H9 (cell line): ENCODE data around the gene USP5. TPM values are rescaled to one million over a fixed set of nuclear protein-coding genes. Genes with fewer than 3 reads are reported as not detected.

ENCODE experiments used
- DNase-seq: peaks from one replicate; pipeline ENCODE4 v3.0.0-alpha.2; 2017
- H2AFZ ChIP-seq: one replicate; pipeline ENCODE4 v1.6.1; 2013; ENCODE audit warnings: mild to moderate bottlenecking, low read length, control low read depth, moderate library complexity
- H2AK5ac ChIP-seq: 2 replicates; pipeline ENCODE4 v1.6.1; 2013; ENCODE audit warnings: low read length, control low read depth, mixed read lengths; ENCODE audit not compliant: insufficient read length
- H2BK120ac ChIP-seq: one replicate; pipeline ENCODE4 v1.6.1; 2013; ENCODE audit warnings: low read depth, mild to moderate bottlenecking, low read length, control low read depth, inconsistent platforms; ENCODE audit not compliant: poor library complexity, severe bottlenecking
- H2BK12ac ChIP-seq: 2 replicates; pipeline ENCODE4 v1.6.1; 2013; ENCODE audit warnings: low read length, control low read depth, mixed read lengths, low read depth; ENCODE audit not compliant: insufficient read length
- H2BK15ac ChIP-seq: 2 replicates; pipeline ENCODE4 v1.6.1; 2013; ENCODE audit warnings: low read depth, low read length, control low read depth
- H2BK20ac ChIP-seq: one replicate; pipeline ENCODE4 v1.6.1; 2013; ENCODE audit warnings: low read depth, mild to moderate bottlenecking, low read length, control low read depth, inconsistent platforms; ENCODE audit not compliant: poor library complexity, severe bottlenecking
- H2BK5ac ChIP-seq: 2 replicates; pipeline ENCODE4 v1.6.1; 2013; ENCODE audit warnings: low read length, control low read depth, mixed read lengths; ENCODE audit not compliant: insufficient read length
- H3K14ac ChIP-seq: 2 replicates; pipeline ENCODE4 v1.6.1; 2013; ENCODE audit warnings: low read length, control low read depth; ENCODE audit not compliant: insufficient read depth
- H3K18ac ChIP-seq: 2 replicates; pipeline ENCODE4 v1.6.1; 2013; ENCODE audit warnings: low read depth, mild to moderate bottlenecking, mixed read lengths, low read length, control low read depth; ENCODE audit not compliant: insufficient read length
- H3K23ac ChIP-seq: 2 replicates; pipeline ENCODE4 v1.6.1; 2013; ENCODE audit warnings: low read length, control low read depth, mixed read lengths, low read depth; ENCODE audit not compliant: insufficient read length
- H3K23me2 ChIP-seq: 2 replicates; pipeline ENCODE4 v1.6.1; 2013; ENCODE audit warnings: low read depth, mild to moderate bottlenecking, mixed read lengths, low read length, control low read depth; ENCODE audit not compliant: insufficient read length, poor library complexity, severe bottlenecking
- H3K27ac ChIP-seq: 2 replicates; pipeline ENCODE4 v1.5.1; 2013; ENCODE audit warnings: low read length, control low read depth, mixed read lengths, low read depth; ENCODE audit not compliant: insufficient read length
- H3K27me3 ChIP-seq: 2 replicates; pipeline ENCODE4 v1.6.1; 2013; ENCODE audit warnings: low read length, control low read depth, inconsistent platforms; ENCODE audit not compliant: insufficient read depth
- H3K4ac ChIP-seq: 2 replicates; pipeline ENCODE4 v1.6.1; 2013; ENCODE audit warnings: low read depth, mild to moderate bottlenecking, control low read depth, inconsistent platforms, low read length, moderate library complexity
- H3K4me1 ChIP-seq: 2 replicates; pipeline ENCODE4 v1.6.1; 2013; ENCODE audit warnings: low read length, control low read depth, inconsistent platforms; ENCODE audit not compliant: insufficient read depth
- H3K4me2 ChIP-seq: 2 replicates; pipeline ENCODE4 v1.6.1; 2013; ENCODE audit warnings: low read length, control low read depth, mixed read lengths; ENCODE audit not compliant: insufficient read length, insufficient read depth
- H3K56ac ChIP-seq: 2 replicates; pipeline ENCODE4 v1.6.1; 2013; ENCODE audit warnings: low read depth, mild to moderate bottlenecking, mixed read lengths, low read length, control low read depth; ENCODE audit not compliant: insufficient read length
- H3K79me1 ChIP-seq: 2 replicates; pipeline ENCODE4 v1.6.1; 2013; ENCODE audit warnings: low read depth, mild to moderate bottlenecking, moderate library complexity, low read length, control low read depth, inconsistent platforms; ENCODE audit not compliant: insufficient read depth, poor library complexity, severe bottlenecking
- H3K79me2 ChIP-seq: 2 replicates; pipeline ENCODE4 v1.6.1; 2013; ENCODE audit warnings: low read length, control low read depth, inconsistent platforms; ENCODE audit not compliant: insufficient read depth
- H3K9ac ChIP-seq: 2 replicates; pipeline ENCODE4 v1.6.1; 2013; ENCODE audit warnings: low read length, control low read depth, mixed read lengths; ENCODE audit not compliant: insufficient read length; ENCODE audit errors: extremely low read depth
- H3K9me3 ChIP-seq: one replicate; pipeline ENCODE4 v1.6.1; 2013; ENCODE audit warnings: low read depth, low read length, inconsistent platforms; ENCODE audit not compliant: control insufficient read depth
- H3T11ph ChIP-seq: one replicate; pipeline ENCODE4 v1.6.1; 2013; ENCODE audit warnings: mild to moderate bottlenecking, low read length, control low read depth, inconsistent platforms
- H4K20me1 ChIP-seq: one replicate; pipeline ENCODE4 v1.6.1; 2013; ENCODE audit not compliant: control insufficient read depth, insufficient read length, insufficient read depth
- H4K5ac ChIP-seq: 2 replicates; pipeline ENCODE4 v1.6.1; 2013; ENCODE audit warnings: low read depth, mild to moderate bottlenecking, mixed read lengths, low read length, control low read depth; ENCODE audit not compliant: insufficient read length
- H4K8ac ChIP-seq: replicated peaks from 2 replicates; pipeline ENCODE4 v1.6.1; 2013; ENCODE audit warnings: low read length, control low read depth, mixed read lengths, low read depth; ENCODE audit not compliant: insufficient read length
- H4K91ac ChIP-seq: 2 replicates; pipeline ENCODE4 v1.6.1; 2013; ENCODE audit warnings: low read depth, mild to moderate bottlenecking, moderate library complexity, mixed read lengths, low read length, control low read depth; ENCODE audit not compliant: insufficient read length
- H3K27ac Mint-ChIP-seq, 3 experiments: 2 replicates in 2 of 3; 3 replicates in 1 of 3; pipeline ENCODE4 v1.8.0; 2020 to 2021; ENCODE audit warnings: mixed read lengths in 3 of 3, mild to moderate bottlenecking in 1 of 3, moderate library complexity in 1 of 3
- H3K27me3 Mint-ChIP-seq: 2 replicates; pipeline ENCODE4 v1.8.0; 2021; ENCODE audit warnings: low read depth, mild to moderate bottlenecking, moderate library complexity, mixed read lengths
- H3K36me3 Mint-ChIP-seq, 3 experiments: 2 replicates in 2 of 3; 3 replicates in 1 of 3; pipeline ENCODE4 v1.8.0; 2020 to 2021; ENCODE audit warnings: low read depth in 3 of 3, mixed read lengths in 3 of 3; ENCODE audit not compliant: insufficient read depth in 1 of 3
- H3K4me1 Mint-ChIP-seq, 2 experiments: 2 replicates each; pipeline ENCODE4 v1.8.0; 2020; ENCODE audit warnings: mixed read lengths in 2 of 2
- H3K4me3 Mint-ChIP-seq, 2 experiments: 2 replicates in 1 of 2; 3 replicates in 1 of 2; pipeline ENCODE4 v1.8.0; 2020 to 2021; ENCODE audit warnings: mild to moderate bottlenecking in 2 of 2, mixed read lengths in 2 of 2, moderate library complexity in 1 of 2
- H3K9me3 Mint-ChIP-seq, 2 experiments: 2 replicates in 1 of 2; 3 replicates in 1 of 2; pipeline ENCODE4 v1.8.0; 2020; ENCODE audit warnings: mild to moderate bottlenecking in 2 of 2, mixed read lengths in 2 of 2, moderate library complexity in 1 of 2
- CTCF ChIP-seq: fragments of 200-600 bp; sonication (generic); conservative IDR thresholded peaks from 3 replicates; pipeline ENCODE4 v1.8.0; 2021; ENCODE audit warnings: antibody characterized with exemption, mild to moderate bottlenecking
- WGBS: extraction: QIAGEN DNeasy Blood & Tissue Kit; methylation state at CpG from one replicate; pipeline ENCODE4 v1.1.7; 2013; ENCODE audit warnings: missing lambda C conversion rate, low lambda C conversion rate, mixed read lengths; ENCODE audit not compliant: insufficient read length; ENCODE audit errors: extremely low coverage; 5-methylcytosine and 5-hydroxymethylcytosine counted together
- total RNA-seq: library from RNA; stranded (reverse); gene quantifications from 2 replicates; pipeline ENCODE4 v1.2.1, GENCODE V29; 2021

Gene USP5
- total RNA-seq, 1 experiment from 2014 or later: 143 TPM

GRCh38 chr12:6840330-6840729 is 11.6 kb upstream of the USP5 start:
- Histone ChIP-seq H4K5ac (no peak overlapping the region), H3K4me1 (no peaks in the 10 kb centered on the region), H3K56ac (no peak overlapping the region), H3K23me2 (no peaks in the 10 kb centered on the region), H2BK5ac (no peak overlapping the region), H3K23ac (no peak overlapping the region), H2AK5ac (no peak overlapping the region), H3K14ac (no peak overlapping the region), H3K9me3 (no peaks in the 10 kb centered on the region), H2AFZ (no peak overlapping the region), H3K4ac (no peak overlapping the region), H4K91ac (no peak overlapping the region), H3K18ac (no peak overlapping the region), H3K4me2 (no peak overlapping the region), H3K79me1 (no peaks in the 10 kb centered on the region), H3K27ac (no peak overlapping the region), H3K9ac (no peak overlapping the region), H3K27me3 (no peaks in the 10 kb centered on the region), H2BK15ac (no peak overlapping the region), H2BK20ac (no peak overlapping the region), H3T11ph (no peak overlapping the region), H3K79me2 (no peaks in the 10 kb centered on the region), H4K20me1 (no peaks in the 10 kb centered on the region), H4K8ac (no peak overlapping the region), H2BK120ac (no peak overlapping the region), H2BK12ac (no peak overlapping the region)
- Mint-ChIP-seq H3K9me3 (no peaks in the 10 kb centered on the region; a peak in 1 of 5 replicates), H3K4me3 (no peak overlapping the region), H3K27ac (peak overlapping the region in 2 of 3 experiments; percentile 39 to 67; a peak in 3 of 7 replicates), H3K27me3 (no peaks in the 10 kb centered on the region), H3K36me3 (peaks cover 29 to 72% (median 71%) of the 10 kb centered on the region in 3 experiments), H3K4me1 (peaks cover 4 to 23% of the 10 kb centered on the region in 2 experiments; a peak in 3 of 4 replicates)
- no CpG with 5 or more reads among the region's 1 CpG for WGBS
- TF ChIP-seq CTCF: no peak
- no peak for DNase-seq
